PC-3 (cell line): ENCODE results near the gene PPP2R3B.
"Not testable (repeated sequence)": the region's sequence is repeated elsewhere in the genome, so short reads cannot be mapped to it uniquely, and the experiment has no call there.

ENCODE experiments used
- EZH2phosphoT487 ChIP-seq: fragments of 300-600 bp; sonication (generic); IDR thresholded peaks from 2 replicates; pipeline ENCODE4 v1.6.1; 2018; ENCODE audit warnings: mild to moderate bottlenecking, antibody characterized with exemption, low read length, borderline replicate concordance
- TF ChIP-seq, protein P1 (sequence below): fragments of 300-600 bp; sonication (generic); conservative IDR thresholded peaks from 2 replicates; pipeline ENCODE4 v1.5.1; 2017; ENCODE audit warnings: antibody characterized with exemption, low read depth, mild to moderate bottlenecking, low read length

DNA sequence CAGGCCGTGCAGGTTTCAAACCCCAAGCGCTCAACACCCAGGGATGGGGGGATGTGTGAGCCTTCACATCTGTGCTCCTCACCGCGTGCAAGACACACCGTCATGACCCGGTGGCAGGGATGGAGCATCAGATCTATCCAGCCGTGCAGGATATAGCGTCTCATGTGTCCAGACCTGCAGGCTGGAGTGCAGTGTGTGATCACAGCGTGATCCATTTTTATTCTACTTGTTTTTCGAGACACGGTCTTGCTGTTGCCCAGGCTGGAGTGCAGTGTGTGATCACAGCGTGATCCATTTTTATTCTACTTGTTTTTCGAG is 35.4 kb downstream of the PPP2R3B start:
- TF ChIP-seq, protein P1, sequence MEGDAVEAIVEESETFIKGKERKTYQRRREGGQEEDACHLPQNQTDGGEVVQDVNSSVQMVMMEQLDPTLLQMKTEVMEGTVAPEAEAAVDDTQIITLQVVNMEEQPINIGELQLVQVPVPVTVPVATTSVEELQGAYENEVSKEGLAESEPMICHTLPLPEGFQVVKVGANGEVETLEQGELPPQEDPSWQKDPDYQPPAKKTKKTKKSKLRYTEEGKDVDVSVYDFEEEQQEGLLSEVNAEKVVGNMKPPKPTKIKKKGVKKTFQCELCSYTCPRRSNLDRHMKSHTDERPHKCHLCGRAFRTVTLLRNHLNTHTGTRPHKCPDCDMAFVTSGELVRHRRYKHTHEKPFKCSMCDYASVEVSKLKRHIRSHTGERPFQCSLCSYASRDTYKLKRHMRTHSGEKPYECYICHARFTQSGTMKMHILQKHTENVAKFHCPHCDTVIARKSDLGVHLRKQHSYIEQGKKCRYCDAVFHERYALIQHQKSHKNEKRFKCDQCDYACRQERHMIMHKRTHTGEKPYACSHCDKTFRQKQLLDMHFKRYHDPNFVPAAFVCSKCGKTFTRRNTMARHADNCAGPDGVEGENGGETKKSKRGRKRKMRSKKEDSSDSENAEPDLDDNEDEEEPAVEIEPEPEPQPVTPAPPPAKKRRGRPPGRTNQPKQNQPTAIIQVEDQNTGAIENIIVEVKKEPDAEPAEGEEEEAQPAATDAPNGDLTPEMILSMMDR = not testable (repeated sequence)
- not testable (repeated sequence) for TF ChIP-seq EZH2phosphoT487
